Adrenal gland (tissue), 12 donors: ENCODE measurements around the gene ZNF579. TPM values are rescaled to one million over a fixed set of nuclear protein-coding genes. Genes with fewer than 3 reads are reported as not detected.

Experiments
- DNase-seq, 7 donors: peaks; one replicate each; pipeline ENCODE4 v3.0.0-alpha.2; 2019 to 2020
- H3K27ac ChIP-seq, 5 donors: fragments of 200-600 bp; sonication (generic) in 4 of 5; 1 replicate in 3 of 5; 2 replicates in 2 of 5; pipeline versions ENCODE4 v1.5.1 to v1.8.0; 2016 to 2020; ENCODE audit warnings: mild to moderate bottlenecking in 1 of 5
- H3K27me3 ChIP-seq: fragments of 200-600 bp; 2 replicates; pipeline ENCODE4 v1.8.0; 2021
- H3K36me3 ChIP-seq, 2 donors: fragments of 200-600 bp; replicated peaks in 1 of 2; 1 replicate in 1 of 2; 2 replicates in 1 of 2; pipeline versions ENCODE4 v1.5.1 to v1.8.0; 2018 to 2022
- H3K4me1 ChIP-seq, 2 donors: fragments of 200-600 bp; replicated peaks in 1 of 2; 1 replicate in 1 of 2; 2 replicates in 1 of 2; pipeline versions ENCODE4 v1.5.1 to v1.8.0; 2018 to 2021
- H3K4me3 ChIP-seq, 4 donors: fragments of 200-600 bp; sonication (generic) in 3 of 4; one replicate each; pipeline ENCODE4 v1.5.1; 2016 to 2018
- H3K9me3 ChIP-seq, 3 donors: fragments of 200-600 bp; sonication (generic) in 1 of 3; replicated peaks in 1 of 3; 1 replicate in 2 of 3; 2 replicates in 1 of 3; pipeline versions ENCODE4 v1.5.1 to v1.8.0; 2016 to 2021
- CTCF ChIP-seq, 6 experiments: fragments of 450-650 bp in 4 of 6; fragments of 200-600 bp in 2 of 6; sonication (generic) in 1 of 6; IDR thresholded peaks; 1 replicate in 5 of 6; 2 replicates in 1 of 6; pipeline versions ENCODE4 v1.5.1 to v1.8.0; 2016 to 2021; ENCODE audit warnings: antibody characterized with exemption in 6 of 6, mild to moderate bottlenecking in 2 of 6, moderate library complexity in 1 of 6
- POLR2A ChIP-seq, 2 donors: fragments of 450-650 bp; IDR thresholded peaks; one replicate each; pipeline ENCODE4 v1.6.1; 2017; ENCODE audit warnings: antibody characterized with exemption in 2 of 2, mild to moderate bottlenecking in 2 of 2, moderate library complexity in 1 of 2
- WGBS, 4 donors: extraction: QIAGEN DNeasy Blood & Tissue Kit in 2 of 4; methylation state at CpG; one replicate each; pipeline versions ENCODE4 v1.1.5 to v1.1.7; 2013 to 2017; 5-methylcytosine and 5-hydroxymethylcytosine counted together
- intact Hi-C, 2 donors: fragments of 100-400 bp; cut with DNase I; formaldehyde crosslinking; loops; one replicate each; pipeline versions ENCODE4 v1.14.1 to v1.15.0; 2022 to 2023
- polyA plus RNA-seq, 3 donors: library from polyadenylated mRNA; stranded (reverse); fragments of 200-250 nt in 2 of 3; fragments of 350-450 nt in 1 of 3; fragmentation: Illumina TruSeq in 1 of 3; extraction: RNeasy Lipid Tissue Mini Kit (QIAGEN cat#74804) in 1 of 3; gene quantifications; one replicate each; pipeline ENCODE4 v1.2.3, GENCODE V29; 2013 to 2014
- total RNA-seq, 9 donors: library from RNA; depleted of rRNA in 4 of 9; stranded (reverse); fragments of >200 nt in 4 of 9; fragments of 120-200 nt in 1 of 9; fragmentation: NEBNext Ultra II Directional in 1 of 9; extraction: Animal tissue kit (Norgen Biotek cat#: 25700) in 1 of 9; gene quantifications; one replicate each; pipeline versions ENCODE4 v1.1.0 to v1.2.4, GENCODE V29; 2013 to 2023
- donor health status: healthy with polysubstance abuse.
- donor health status: Bipolar disorder and iron deficiency.
- donor health status: DM: yes; HTN: yes; CAD: no.
- donor health status: DM: no; HTN: no; CAD: no.
- donor health status: DM: no; HTN: no; CAD: no.
- donor health status: DM: yes; HTN: yes; CAD: no.

Gene ZNF579
- total and polyA plus RNA-seq, 12 donors = 2.1 to 27.1 (median 8.4) TPM

GRCh38 chr19:55530996-55531395, 49.7 kb downstream of the ZNF579 start:
- no peak overlapping the region for H3K27ac ChIP-seq
- no peak for TF ChIP-seq CTCF (IDR thresholded peaks at IDR 0.05)
- no peak for TF ChIP-seq POLR2A (IDR thresholded peaks at IDR 0.05)
- no peaks in the 10 kb centered on the region for H3K36me3 ChIP-seq
- no peak for DNase-seq
- H3K4me1 ChIP-seq = no peaks in the 10 kb centered on the region
- H3K9me3 ChIP-seq = no peaks in the 10 kb centered on the region
- intact Hi-C loops = no loop called here
- 80 to 90% (median 89%) methylated on average over 15 to 26 of the region's 26 CpGs for WGBS, 4 donors
- peaks cover 6% of the 10 kb centered on the region for H3K27me3 ChIP-seq
- no peak overlapping the region for H3K4me3 ChIP-seq

- Histone ChIP-seq H3K27ac (no peak overlapping the region), H3K27me3 (peaks cover 6% of the 10 kb centered on the region), H3K4me3 (no peak overlapping the region), H3K9me3 (no peaks in the 10 kb centered on the region), H3K4me1 (no peaks in the 10 kb centered on the region), H3K36me3 (no peaks in the 10 kb centered on the region)
- WGBS, 4 donors = 84 to 87% (median 85%) methylated on average over 26 to 56 of the region's 56 CpGs
- no peak for TF ChIP-seq CTCF (IDR thresholded peaks at IDR 0.05)
- TF ChIP-seq POLR2A (IDR thresholded peaks at IDR 0.05) = no peak
- intact Hi-C loops = no loop called here
- no peak for DNase-seq
Observed at GRCh38 chr19:55529636-55530234, 50.9 kb downstream of the ZNF579 start.

GRCh38 chr19:55528030-55528803, 52.4 kb downstream of the ZNF579 start:
- DNase-seq = no peak
- Histone ChIP-seq H3K9me3 (no peaks in the 10 kb centered on the region), H3K4me1 (no peaks in the 10 kb centered on the region), H3K27me3 (peaks cover 6% of the 10 kb centered on the region), H3K4me3 (no peak overlapping the region), H3K36me3 (no peaks in the 10 kb centered on the region), H3K27ac (no peak overlapping the region)
- WGBS, 4 donors = 26 to 29% (median 28%) methylated on average over 15 of the region's 15 CpGs
- intact Hi-C loops = no loop called here
- TF ChIP-seq CTCF (IDR thresholded peaks at IDR 0.05) = no peak
- TF ChIP-seq POLR2A (IDR thresholded peaks at IDR 0.05) = no peak

- Histone ChIP-seq H3K27me3 (peaks cover 6% of the 10 kb centered on the region), H3K4me1 (no peaks in the 10 kb centered on the region), H3K9me3 (no peaks in the 10 kb centered on the region), H3K4me3 (no peak overlapping the region), H3K36me3 (no peaks in the 10 kb centered on the region), H3K27ac (no peak overlapping the region)
- intact Hi-C loops = no loop called here
- TF ChIP-seq POLR2A (IDR thresholded peaks at IDR 0.05) (no peak), CTCF (IDR thresholded peaks at IDR 0.05) (no peak)
- WGBS, 4 donors = 72 to 82% (median 75%) methylated on average over 21 to 22 of the region's 22 CpGs
- DNase-seq = no peak
Observed at GRCh38 chr19:55527197-55528029, 53.2 kb downstream of the ZNF579 start.
